C4-2B (cell line): ENCODE data around the gene HTT.

Experiments used
- H3K27ac ChIP-seq: fragments of 450-650 bp; 2 replicates; pipeline ENCODE4 v1.5.1; 2017
- CTCF ChIP-seq: fragments of 450-650 bp; conservative IDR thresholded peaks from 2 replicates; pipeline ENCODE4 v1.5.1; 2017; ENCODE audit warnings: mild to moderate bottlenecking
- ZFX ChIP-seq: fragments of 450-650 bp; IDR thresholded peaks from 2 replicates; pipeline ENCODE4 v1.6.1; 2017

HTT gene

GRCh38 chr4:3246458-3247398 is 172.2 kb downstream of the HTT start:
- TF ChIP-seq CTCF (no peak), ZFX (no peak)
- H3K27ac ChIP-seq: no peak overlapping the region

GRCh38 chr4:3247399-3248177 is 173.1 kb downstream of the HTT start:
- H3K27ac ChIP-seq: no peak overlapping the region

GRCh38 chr4:3248178-3248480 is 173.6 kb downstream of the HTT start:
- H3K27ac ChIP-seq: no peak overlapping the region
- TF ChIP-seq CTCF (no peak), ZFX (no peak)

More at GRCh38 chr4:3247399-3248177, 173.1 kb downstream of the HTT start:
- TF ChIP-seq CTCF: no peak
- no peak for TF ChIP-seq ZFX

- no peak within 1 kb of the TSS for H3K27ac ChIP-seq
- TF ChIP-seq CTCF (no peak), ZFX (no peak)
These were observed 174.6 kb downstream of the HTT start, which contains the start of gene MSANTD1 for GRCh38 chr4:3248811-3249661. Gene MSANTD1 (plus strand): TSS chr4:3249159. CDS start chr4:3249223, 64 bp downstream.

GRCh38 chr4:3249711-3250437 is 175.4 kb downstream of the HTT start:
- H3K27ac ChIP-seq: no peak overlapping the region

More at GRCh38 chr4:3249711-3250437, 175.4 kb downstream of the HTT start:
- TF ChIP-seq CTCF (no peak), ZFX (no peak)
